Uterus (tissue), 2 donors: Measurements from ENCODE around the gene HIRIP3.

Experiments
- POLR2A ChIP-seq, 2 donors: fragments of 450-650 bp; IDR thresholded peaks; one replicate each; pipeline ENCODE4 v1.6.1; 2016; ENCODE audit warnings: antibody characterized with exemption in 2 of 2, mild to moderate bottlenecking in 1 of 2, moderate library complexity in 1 of 2
- TF ChIP-seq, protein P1 (sequence below), 4 experiments: fragments of 200-600 bp in 2 of 4; fragments of 450-650 bp in 2 of 4; sonication (generic) in 2 of 4; IDR thresholded peaks; one replicate each; pipeline ENCODE4 v1.5.1; 2016 to 2019; ENCODE audit warnings: antibody characterized with exemption in 4 of 4, mild to moderate bottlenecking in 2 of 4, moderate library complexity in 1 of 4

- no peak for TF ChIP-seq POLR2A (IDR thresholded peaks at IDR 0.05)
- TF ChIP-seq, protein P1, sequence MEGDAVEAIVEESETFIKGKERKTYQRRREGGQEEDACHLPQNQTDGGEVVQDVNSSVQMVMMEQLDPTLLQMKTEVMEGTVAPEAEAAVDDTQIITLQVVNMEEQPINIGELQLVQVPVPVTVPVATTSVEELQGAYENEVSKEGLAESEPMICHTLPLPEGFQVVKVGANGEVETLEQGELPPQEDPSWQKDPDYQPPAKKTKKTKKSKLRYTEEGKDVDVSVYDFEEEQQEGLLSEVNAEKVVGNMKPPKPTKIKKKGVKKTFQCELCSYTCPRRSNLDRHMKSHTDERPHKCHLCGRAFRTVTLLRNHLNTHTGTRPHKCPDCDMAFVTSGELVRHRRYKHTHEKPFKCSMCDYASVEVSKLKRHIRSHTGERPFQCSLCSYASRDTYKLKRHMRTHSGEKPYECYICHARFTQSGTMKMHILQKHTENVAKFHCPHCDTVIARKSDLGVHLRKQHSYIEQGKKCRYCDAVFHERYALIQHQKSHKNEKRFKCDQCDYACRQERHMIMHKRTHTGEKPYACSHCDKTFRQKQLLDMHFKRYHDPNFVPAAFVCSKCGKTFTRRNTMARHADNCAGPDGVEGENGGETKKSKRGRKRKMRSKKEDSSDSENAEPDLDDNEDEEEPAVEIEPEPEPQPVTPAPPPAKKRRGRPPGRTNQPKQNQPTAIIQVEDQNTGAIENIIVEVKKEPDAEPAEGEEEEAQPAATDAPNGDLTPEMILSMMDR (IDR thresholded peaks at IDR 0.05) = no peak
Observed at GRCh38 chr16:30000735-30001631, 5.6 kb upstream of the HIRIP3 start.
